K562 (cell line): Measurements from ENCODE around the gene LATS1. TPM values are rescaled to one million over a fixed set of nuclear protein-coding genes. Genes with fewer than 3 reads are reported as not detected.

Experiments used
- CBX3 ChIP-seq, 2 experiments: IDR thresholded peaks; 1 replicate in 1 of 2; 2 replicates in 1 of 2; pipeline ENCODE4 v1.6.1; 2012; ENCODE audit warnings: inconsistent platforms in 2 of 2, low read length in 2 of 2, borderline replicate concordance in 1 of 2, control low read depth in 1 of 2
- CREM ChIP-seq: IDR thresholded peaks from 2 replicates; pipeline ENCODE4 v1.6.1; 2014; ENCODE audit warnings: antibody characterized with exemption, low read depth
- MAZ ChIP-seq, 2 experiments: fragments of 450-650 bp in 1 of 2; sonication (generic) in 1 of 2; formaldehyde crosslinking; IDR thresholded peaks in 1 of 2; conservative IDR thresholded peaks in 1 of 2; 2 replicates each; pipeline versions ENCODE4 v1.4.0 to v1.5.0; 2020; ENCODE audit warnings: mild to moderate bottlenecking in 1 of 2, missing genetic modification reagents in 1 of 2
- MCM5 ChIP-seq: fragments of 450-650 bp; IDR thresholded peaks from 2 replicates; pipeline ENCODE4 v1.6.1; 2016; ENCODE audit warnings: low read depth
- PCBP2 ChIP-seq: fragments of 200-400 bp; formaldehyde crosslinking; IDR thresholded peaks from 2 replicates; pipeline ENCODE4 v1.6.1; 2018; ENCODE audit warnings: low read length, low read depth, mild to moderate bottlenecking, moderate library complexity; ENCODE audit not compliant: poor library complexity, severe bottlenecking
- PTRF ChIP-seq: fragments of 450-650 bp; IDR thresholded peaks from 2 replicates; pipeline ENCODE4 v1.6.1; 2016; ENCODE audit warnings: mild to moderate bottlenecking, missing genetic modification characterization, missing compliant biosample characterization
- THRAP3 ChIP-seq: fragments of 450-650 bp; IDR thresholded peaks from 2 replicates; pipeline ENCODE4 v1.6.1; 2016; ENCODE audit warnings: mild to moderate bottlenecking, inconsistent platforms, borderline replicate concordance
- TOE1 ChIP-seq, 2 experiments: fragments of 450-650 bp in 1 of 2; sonication (generic) in 1 of 2; formaldehyde crosslinking in 1 of 2; IDR thresholded peaks; 2 replicates each; pipeline versions ENCODE4 v1.7.1 to v1.8.0; 2016 to 2022; ENCODE audit warnings: borderline replicate concordance in 2 of 2, mild to moderate bottlenecking in 2 of 2, antibody characterized with exemption in 1 of 2, inconsistent platforms in 1 of 2, low read depth in 1 of 2, missing genetic modification reagents in 1 of 2, moderate library complexity in 1 of 2
- ZNF79 ChIP-seq: fragments of 250-450 bp; sonication (Bioruptor Pico); IDR thresholded peaks from 2 replicates; pipeline ENCODE4 v1.4.0; 2020; ENCODE audit warnings: low read depth, mild to moderate bottlenecking, moderate library complexity
- polyA plus RNA-seq, 8 experiments: library from polyadenylated mRNA; depleted of rRNA in 4 of 8; stranded (reverse) in 5 of 8; unstranded in 3 of 8; fragments of >200 nt; fragmentation: Nextera tagmentation in 2 of 8; fragmentation: Illumina TruSeq in 1 of 8; extraction: Ambion mirVana in 2 of 8; extraction: Trizol in 1 of 8; gene quantifications; 2 replicates each; pipeline versions ENCODE4 v1.2.1 to v1.2.3, GENCODE V29; 2011 to 2014; ENCODE audit warnings: inconsistent platforms in 1 of 8, missing spikeins in 1 of 8
- total RNA-seq, 7 experiments: library from RNA; depleted of rRNA in 6 of 7; stranded (reverse); fragments of >200 nt in 6 of 7; fragmentation: Illumina TruSeq in 2 of 7; extraction: Trizol in 2 of 7; gene quantifications; 2 replicates each; pipeline versions ENCODE4 v1.2.1 to v1.2.3, GENCODE V29; 2011 to 2021; ENCODE audit warnings: low replicate concordance in 1 of 7
- TF ChIP-seq, protein P1 (sequence below): sonication (generic); formaldehyde crosslinking; IDR thresholded peaks from 2 replicates; pipeline ENCODE4 v1.8.1; 2023; ENCODE audit warnings: mild to moderate bottlenecking, missing genetic modification reagents

LATS1 gene
- total and polyA plus RNA-seq, 9 of the 15 experiments (the other 6 are each of a cell fraction or from before 2014, with no cell fraction given), result 5.0 to 36.3 (median 18.4) TPM

DNA sequence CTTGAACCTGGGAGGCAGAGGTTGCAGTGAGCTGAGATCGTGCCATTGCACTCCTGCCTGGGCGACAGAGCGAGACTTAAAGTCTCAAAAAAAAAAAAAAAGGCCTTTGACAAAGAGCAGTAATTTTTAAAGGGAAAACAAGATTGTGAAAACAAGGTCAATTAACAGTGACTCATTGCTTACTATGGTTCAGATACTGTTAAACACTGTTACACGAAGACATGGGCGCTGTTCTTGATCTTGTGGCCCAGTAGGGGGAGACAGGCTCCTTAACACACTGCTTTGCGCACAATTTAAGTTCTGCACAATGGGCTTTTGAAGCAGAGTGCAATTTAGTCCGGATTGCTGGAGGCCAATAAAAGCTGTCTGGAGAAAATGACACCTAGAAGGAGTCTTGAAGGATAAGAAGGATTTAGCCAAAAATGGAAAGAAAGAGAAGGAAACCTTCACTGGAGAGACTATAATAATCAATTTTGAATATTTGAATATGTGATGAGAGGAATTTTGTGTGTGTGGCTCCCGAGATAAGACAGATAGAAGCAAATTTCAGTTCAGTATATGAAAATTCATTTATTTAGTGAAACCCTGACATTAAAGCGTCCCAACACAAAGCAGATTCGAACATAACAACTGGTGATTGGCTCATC lies 6.0 kb upstream of the LATS1 start (continued):
- TF ChIP-seq, protein P1, sequence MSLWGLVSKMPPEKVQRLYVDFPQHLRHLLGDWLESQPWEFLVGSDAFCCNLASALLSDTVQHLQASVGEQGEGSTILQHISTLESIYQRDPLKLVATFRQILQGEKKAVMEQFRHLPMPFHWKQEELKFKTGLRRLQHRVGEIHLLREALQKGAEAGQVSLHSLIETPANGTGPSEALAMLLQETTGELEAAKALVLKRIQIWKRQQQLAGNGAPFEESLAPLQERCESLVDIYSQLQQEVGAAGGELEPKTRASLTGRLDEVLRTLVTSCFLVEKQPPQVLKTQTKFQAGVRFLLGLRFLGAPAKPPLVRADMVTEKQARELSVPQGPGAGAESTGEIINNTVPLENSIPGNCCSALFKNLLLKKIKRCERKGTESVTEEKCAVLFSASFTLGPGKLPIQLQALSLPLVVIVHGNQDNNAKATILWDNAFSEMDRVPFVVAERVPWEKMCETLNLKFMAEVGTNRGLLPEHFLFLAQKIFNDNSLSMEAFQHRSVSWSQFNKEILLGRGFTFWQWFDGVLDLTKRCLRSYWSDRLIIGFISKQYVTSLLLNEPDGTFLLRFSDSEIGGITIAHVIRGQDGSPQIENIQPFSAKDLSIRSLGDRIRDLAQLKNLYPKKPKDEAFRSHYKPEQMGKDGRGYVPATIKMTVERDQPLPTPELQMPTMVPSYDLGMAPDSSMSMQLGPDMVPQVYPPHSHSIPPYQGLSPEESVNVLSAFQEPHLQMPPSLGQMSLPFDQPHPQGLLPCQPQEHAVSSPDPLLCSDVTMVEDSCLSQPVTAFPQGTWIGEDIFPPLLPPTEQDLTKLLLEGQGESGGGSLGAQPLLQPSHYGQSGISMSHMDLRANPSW (CRISPR knock-in tag), result no peak
- TF ChIP-seq CREM, result peak; percentile 67; the same call in 1 of the 2 replicates
- no peak for TF ChIP-seq TOE1 (IDR thresholded peaks at IDR 0.05; ENCODE audit: borderline replicate concordance)
- no peak for TF ChIP-seq TOE1 (CRISPR knock-in tag; IDR thresholded peaks at IDR 0.05; ENCODE audit: borderline replicate concordance, low read depth)
- no peak for TF ChIP-seq PTRF (tag)
- no peak for TF ChIP-seq MCM5
- TF ChIP-seq THRAP3, result no peak
- TF ChIP-seq MAZ (CRISPR knock-in tag; conservative IDR thresholded peaks at IDR 0.05 in 1 of 2, IDR thresholded peaks at IDR 0.05 in 1 of 2), result peak in 1 of 2 experiments; percentile 56; a peak in 1 of 4 replicates
- no peak for TF ChIP-seq ZNF79 (CRISPR knock-in tag)
- no peak for TF ChIP-seq PCBP2
- peak in 1 of 2 experiments; percentile 76; a peak in 1 of 3 replicates for TF ChIP-seq CBX3 (IDR thresholded peaks at IDR 0.05; ENCODE audit: borderline replicate concordance in 1 of 2, low read length in 2 of 2)
